ENCODE data around the gene PDGFC. TPM values are rescaled to one million over a fixed set of nuclear protein-coding genes. Genes with fewer than 3 reads are reported as not detected.
A peak's percentile ranks its signal among the peaks of the same experiment; 100 is the strongest.

The PDGFC gene
- 9.8 TPM for total RNA-seq (2021; ENCODE audit: unreplicated experiment)
- 7.5 and 9.3 TPM in 2 replicates for polyA plus RNA-seq (2012)
- percentile 71 among the genes with signal in this experiment for Bru-seq, nascent RNA
- BruChase-seq, experiment 1, labeled RNA remaining after a 6-hour chase = percentile 50 among the genes with signal in this experiment
- BruChase-seq, experiment 2, labeled RNA remaining after a 2-hour chase = percentile 53 among the genes with signal in this experiment
- long read RNA-seq, full-length matches to known transcripts = 16 of 22 reads
- long read RNA-seq, partial matches to known transcripts = 5 of 22 reads
- long read RNA-seq, other reads (novel, unspliced or antisense) = 1 of 22 reads

GRCh38 chr4:156971676-156972378 is at the start of gene PDGFC:
TSS of gene PDGFC (minus strand) at chr4:156971799. CDS start at chr4:156970903, 896 bp downstream.
- peak within 1 kb of the TSS; percentile 85 for H3K4me2 ChIP-seq (ENCODE audit: low read length)
- no peak for DNase-seq (ENCODE audit: low read depth, low spot score)
- H3K9me2 ChIP-seq (ENCODE audit: insufficient read depth) = no peaks in the 10 kb centered on the region
- TF ChIP-seq SIN3A (IDR thresholded peaks at IDR 0.05; ENCODE audit: low read depth) = no peak
- TF ChIP-seq CTCF (IDR thresholded peaks at IDR 0.05 in 2 of 3, conservative IDR thresholded peaks at IDR 0.05 in 1 of 3; ENCODE audit: borderline replicate concordance in 1 of 3, insufficient read depth in 1 of 3, low read depth in 2 of 3, low read length in 2 of 3) = peak in 2 of 3 experiments; percentile 38 to 43; a peak in 4 of 6 replicates
- TF ChIP-seq POLR2AphosphoS5 (IDR thresholded peaks at IDR 0.05; ENCODE audit: low read depth, low read length) = no peak; the same call in 1 of the 2 replicates
- no peak for TF ChIP-seq ELF1 (IDR thresholded peaks at IDR 0.05; ENCODE audit: borderline replicate concordance, low read depth)
- no peak for TF ChIP-seq SRF (IDR thresholded peaks at IDR 0.05; ENCODE audit: low read depth)
- peak; percentile 12 for TF ChIP-seq POLR2A (IDR thresholded peaks at IDR 0.05; ENCODE audit: borderline replicate concordance, extremely low read depth, insufficient read depth, insufficient read length)
- no peak for TF ChIP-seq EZH2 (IDR thresholded peaks at IDR 0.05)
- TF ChIP-seq ZBTB33 (IDR thresholded peaks at IDR 0.05; ENCODE audit: extremely low read depth, insufficient replicate concordance, low read length) = no peak
- 0 out of 2 replicates have a peak, but pooled peaks have one; percentile 21 for TF ChIP-seq MAX (IDR thresholded peaks at IDR 0.05)
- TF ChIP-seq EZH2phosphoT487 (IDR thresholded peaks at IDR 0.05; ENCODE audit: borderline replicate concordance) = no peak
- TF ChIP-seq TCF7L2 (IDR thresholded peaks at IDR 0.05; ENCODE audit: borderline replicate concordance, extremely low read depth, insufficient read depth, insufficient read length) = no peak
- peak; percentile 66 for TF ChIP-seq EGR1 (IDR thresholded peaks at IDR 0.05; ENCODE audit: low read depth)
- no peak for TF ChIP-seq SP1 (IDR thresholded peaks at IDR 0.05; ENCODE audit: low read depth)
- TF ChIP-seq, protein P1, sequence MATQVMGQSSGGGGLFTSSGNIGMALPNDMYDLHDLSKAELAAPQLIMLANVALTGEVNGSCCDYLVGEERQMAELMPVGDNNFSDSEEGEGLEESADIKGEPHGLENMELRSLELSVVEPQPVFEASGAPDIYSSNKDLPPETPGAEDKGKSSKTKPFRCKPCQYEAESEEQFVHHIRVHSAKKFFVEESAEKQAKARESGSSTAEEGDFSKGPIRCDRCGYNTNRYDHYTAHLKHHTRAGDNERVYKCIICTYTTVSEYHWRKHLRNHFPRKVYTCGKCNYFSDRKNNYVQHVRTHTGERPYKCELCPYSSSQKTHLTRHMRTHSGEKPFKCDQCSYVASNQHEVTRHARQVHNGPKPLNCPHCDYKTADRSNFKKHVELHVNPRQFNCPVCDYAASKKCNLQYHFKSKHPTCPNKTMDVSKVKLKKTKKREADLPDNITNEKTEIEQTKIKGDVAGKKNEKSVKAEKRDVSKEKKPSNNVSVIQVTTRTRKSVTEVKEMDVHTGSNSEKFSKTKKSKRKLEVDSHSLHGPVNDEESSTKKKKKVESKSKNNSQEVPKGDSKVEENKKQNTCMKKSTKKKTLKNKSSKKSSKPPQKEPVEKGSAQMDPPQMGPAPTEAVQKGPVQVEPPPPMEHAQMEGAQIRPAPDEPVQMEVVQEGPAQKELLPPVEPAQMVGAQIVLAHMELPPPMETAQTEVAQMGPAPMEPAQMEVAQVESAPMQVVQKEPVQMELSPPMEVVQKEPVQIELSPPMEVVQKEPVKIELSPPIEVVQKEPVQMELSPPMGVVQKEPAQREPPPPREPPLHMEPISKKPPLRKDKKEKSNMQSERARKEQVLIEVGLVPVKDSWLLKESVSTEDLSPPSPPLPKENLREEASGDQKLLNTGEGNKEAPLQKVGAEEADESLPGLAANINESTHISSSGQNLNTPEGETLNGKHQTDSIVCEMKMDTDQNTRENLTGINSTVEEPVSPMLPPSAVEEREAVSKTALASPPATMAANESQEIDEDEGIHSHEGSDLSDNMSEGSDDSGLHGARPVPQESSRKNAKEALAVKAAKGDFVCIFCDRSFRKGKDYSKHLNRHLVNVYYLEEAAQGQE (IDR thresholded peaks at IDR 0.05; ENCODE audit: low read depth) = no peak
- peak; percentile 35 for TF ChIP-seq RAD21 (IDR thresholded peaks at IDR 0.05; ENCODE audit: low read depth)
- no peak for TF ChIP-seq JUND (IDR thresholded peaks at IDR 0.05)
- TF ChIP-seq ZFX (IDR thresholded peaks at IDR 0.05) = 0 out of 2 replicates have a peak, but pooled peaks have one; percentile 42
- TF ChIP-seq CBX3 (IDR thresholded peaks at IDR 0.05; ENCODE audit: low read depth) = 0 out of 2 replicates have a peak, but pooled peaks have one; percentile 30
- TF ChIP-seq FOSL1 (IDR thresholded peaks at IDR 0.05; ENCODE audit: low read depth) = no peak
- H3K36me3 ChIP-seq (ENCODE audit: control insufficient read depth in 1 of 2, insufficient read depth in 2 of 2, low read length in 2 of 2) = no peaks in the 10 kb centered on the region
- H3K27me3 ChIP-seq (ENCODE audit: insufficient read depth, low read length) = no peaks in the 10 kb centered on the region
- BruUV-seq (replicated peaks) = no TSS peak
- RAD21 ChIA-PET (ENCODE audit: low non-redundant PET in 1 of 2, low total read pairs in 2 of 2, uncharacterized antibody in 2 of 2, unreplicated experiment in 2 of 2) = no interaction called here
- POLR2A ChIA-PET = no interaction called here
- peak within 1 kb of the TSS; percentile 7 for H2AFZ ChIP-seq (ENCODE audit: low read depth, low read length, poor library complexity, severe bottlenecking)
- H3K4me3 ChIP-seq (replicated peaks in 1 of 2; ENCODE audit: low read depth in 1 of 2, low read length in 2 of 2) = peak within 1 kb of the TSS; percentile 51 to 64
- H3K9me3 ChIP-seq (ENCODE audit: control insufficient read depth in 1 of 2, insufficient read depth in 1 of 2, low read depth in 1 of 2, low read length in 2 of 2) = no peaks in the 10 kb centered on the region
- ATAC-seq = peak; percentile 78
- no peaks in the 10 kb centered on the region for H4K20me1 ChIP-seq (ENCODE audit: insufficient read depth)
- peak within 1 kb of the TSS; percentile 55 for H3K9ac ChIP-seq (ENCODE audit: low read length)
- intact Hi-C loops (cut with micrococcal nuclease) = loop anchor here (5.0 kb wide), 1 partner anchor 75 kb away; no protein-coding TSS in a partner anchor
- H3K79me2 ChIP-seq (ENCODE audit: insufficient read depth, low read length) = peaks cover 4% of the 10 kb centered on the region
- peak within 1 kb of the TSS; percentile 67 for H3K27ac ChIP-seq (ENCODE audit: low read depth, low read length)
- CTCF ChIA-PET = no interaction called here
- peaks cover 0 to 30% of the 10 kb centered on the region in 2 experiments; a peak in 3 of 4 replicates for H3K4me1 ChIP-seq (ENCODE audit: control insufficient read depth in 1 of 2, insufficient read depth in 2 of 2, low read length in 2 of 2)
